SHP77 (cell line): Measurements from ENCODE around the gene NLRP11.

Source experiments
- DNase-seq, 2 experiments: peaks; one replicate each; lab custom pipeline; 2025; lab: John Stamatoyannopoulos, UW

NLRP11 gene

DNA sequence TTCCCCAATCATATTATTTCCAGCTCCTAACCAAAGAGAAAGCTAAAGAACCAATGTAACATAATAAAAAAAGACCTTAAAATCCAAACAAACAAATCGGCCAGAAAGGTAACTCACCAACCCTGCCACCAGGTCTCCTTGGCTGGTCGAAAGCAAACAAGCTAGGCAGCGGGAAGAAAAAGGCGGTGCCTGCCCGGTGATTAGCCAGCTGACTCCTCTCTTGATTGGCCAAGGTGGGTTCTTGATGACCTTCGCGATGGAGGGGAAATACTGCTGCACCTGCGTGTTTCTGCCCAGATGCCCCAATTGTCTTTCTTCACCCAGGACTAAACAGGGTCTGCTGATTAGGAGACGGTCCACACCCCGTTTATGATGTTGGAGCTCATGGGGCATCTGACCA is at the start of gene NLRP11:
NLRP11 (minus strand) TSS at position 154 of the 400 bp plus-strand sequence. CDS start 13,825 bp downstream, outside the sequence.
- no peak for DNase-seq

DNA sequence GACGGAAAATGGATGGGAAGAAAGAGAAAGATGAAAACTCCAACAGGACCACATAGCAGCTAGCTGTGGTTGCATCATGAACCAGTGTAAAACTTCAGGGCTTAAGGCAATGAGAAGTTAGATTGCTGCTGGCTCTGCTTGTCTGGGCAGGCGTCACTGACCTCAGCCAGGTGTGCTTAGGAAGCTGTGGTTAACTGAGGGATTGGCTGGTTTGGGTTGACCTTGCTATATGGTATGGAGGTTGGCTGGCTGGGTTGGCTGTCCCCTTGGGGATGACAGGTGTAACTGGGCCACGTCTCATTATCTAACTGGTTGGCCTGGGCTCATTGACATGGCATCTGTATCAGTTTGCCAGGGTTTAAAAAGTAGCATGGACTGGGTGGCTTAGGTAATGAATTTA is 45.4 kb upstream of the NLRP11 start:
- no peak for DNase-seq

DNA sequence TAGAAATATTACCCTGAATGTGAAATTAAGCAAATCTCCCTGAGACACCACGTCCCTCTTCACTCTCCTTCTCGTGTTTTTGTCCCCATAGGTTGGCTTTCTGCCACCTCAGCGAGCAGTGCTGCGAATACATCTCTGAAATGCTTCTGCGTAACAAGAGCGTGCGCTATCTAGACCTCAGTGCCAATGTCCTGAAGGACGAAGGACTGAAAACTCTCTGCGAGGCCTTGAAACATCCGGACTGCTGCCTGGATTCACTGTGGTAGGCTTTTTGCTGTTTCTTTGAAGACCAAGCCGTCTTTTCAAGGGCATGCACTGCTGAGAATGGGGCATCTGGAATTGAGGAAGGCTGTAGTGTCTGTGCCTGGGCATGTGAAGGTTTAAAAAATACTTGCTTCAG is 38.9 kb upstream of the NLRP11 start:
- no peak for DNase-seq

DNA sequence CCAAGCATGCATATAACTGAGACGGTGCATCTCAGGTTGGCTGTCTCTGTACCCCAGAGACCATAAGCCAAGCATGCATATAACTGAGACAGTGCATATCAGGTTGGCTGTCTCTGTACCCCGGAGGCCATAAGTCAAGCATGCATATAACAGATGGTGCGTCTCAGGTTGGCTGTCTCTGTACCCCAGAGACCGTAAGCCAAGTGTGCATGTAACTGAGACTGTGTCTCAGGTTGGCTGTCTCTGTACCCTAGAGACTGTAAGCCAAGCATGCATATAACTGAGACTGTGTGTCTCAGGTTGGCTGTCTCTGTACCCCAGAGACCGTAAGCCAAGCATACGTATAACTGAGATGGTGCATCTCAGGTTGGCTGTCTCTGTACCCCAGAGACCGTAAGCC is 35.3 kb upstream of the NLRP11 start:
- DNase-seq = no peak

DNA sequence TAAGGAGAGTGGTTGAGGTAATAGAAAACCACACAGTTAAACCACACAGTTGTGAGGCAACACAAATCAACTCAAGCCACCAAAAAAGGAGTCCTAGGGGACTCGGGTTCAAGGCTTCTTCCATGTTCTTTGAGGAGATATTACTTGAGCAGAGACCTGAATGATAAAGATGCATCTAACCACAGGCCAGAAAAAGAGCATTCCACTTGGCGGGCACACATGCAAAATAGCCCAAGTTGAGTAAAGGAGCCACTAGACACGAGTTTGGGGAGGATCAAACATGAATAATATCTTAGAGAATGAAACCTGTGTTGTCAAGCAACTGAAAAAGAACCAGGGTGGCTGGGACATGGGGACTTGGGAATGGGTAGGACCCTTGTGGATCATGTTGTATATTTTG is 34.7 kb upstream of the NLRP11 start:
- no peak for DNase-seq

DNA sequence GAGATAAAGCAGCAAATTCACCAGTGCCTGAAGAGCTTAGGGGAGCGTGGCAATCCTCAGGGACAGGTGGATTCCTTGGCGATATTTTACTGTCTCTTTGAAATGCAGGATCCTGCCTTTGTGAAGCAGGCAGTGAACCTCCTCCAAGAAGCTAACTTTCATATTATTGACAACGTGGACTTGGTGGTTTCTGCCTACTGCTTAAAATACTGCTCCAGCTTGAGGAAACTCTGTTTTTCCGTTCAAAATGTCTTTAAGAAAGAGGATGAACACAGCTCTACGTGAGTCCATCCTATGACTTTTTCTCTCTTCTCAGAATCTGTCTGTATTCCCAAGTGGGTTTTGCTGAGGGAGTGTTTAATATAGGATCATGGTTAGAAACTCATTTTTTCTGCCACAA is 27.2 kb upstream of the NLRP11 start:
- DNase-seq = no peak

DNA sequence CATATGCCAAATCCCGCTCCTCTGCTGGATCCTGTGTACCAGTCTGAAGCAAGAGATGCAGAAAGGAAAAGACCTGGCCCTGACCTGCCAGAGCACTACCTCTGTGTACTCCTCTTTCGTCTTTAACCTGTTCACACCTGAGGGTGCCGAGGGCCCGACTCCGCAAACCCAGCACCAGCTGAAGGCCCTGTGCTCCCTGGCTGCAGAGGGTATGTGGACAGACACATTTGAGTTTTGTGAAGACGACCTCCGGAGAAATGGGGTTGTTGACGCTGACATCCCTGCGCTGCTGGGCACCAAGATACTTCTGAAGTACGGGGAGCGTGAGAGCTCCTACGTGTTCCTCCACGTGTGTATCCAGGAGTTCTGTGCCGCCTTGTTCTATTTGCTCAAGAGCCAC is 26.6 kb upstream of the NLRP11 start:
- no peak for DNase-seq

DNA sequence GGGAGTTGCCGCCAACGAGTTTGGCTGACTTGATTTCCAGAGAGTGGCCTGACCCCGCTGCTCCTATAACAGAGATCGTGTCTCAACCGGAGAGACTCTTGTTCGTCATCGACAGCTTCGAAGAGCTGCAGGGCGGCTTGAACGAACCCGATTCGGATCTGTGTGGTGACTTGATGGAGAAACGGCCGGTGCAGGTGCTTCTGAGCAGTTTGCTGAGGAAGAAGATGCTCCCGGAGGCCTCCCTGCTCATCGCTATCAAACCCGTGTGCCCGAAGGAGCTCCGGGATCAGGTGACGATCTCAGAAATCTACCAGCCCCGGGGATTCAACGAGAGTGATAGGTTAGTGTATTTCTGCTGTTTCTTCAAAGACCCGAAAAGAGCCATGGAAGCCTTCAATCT is 26.2 kb upstream of the NLRP11 start:
- DNase-seq = no peak

DNA sequence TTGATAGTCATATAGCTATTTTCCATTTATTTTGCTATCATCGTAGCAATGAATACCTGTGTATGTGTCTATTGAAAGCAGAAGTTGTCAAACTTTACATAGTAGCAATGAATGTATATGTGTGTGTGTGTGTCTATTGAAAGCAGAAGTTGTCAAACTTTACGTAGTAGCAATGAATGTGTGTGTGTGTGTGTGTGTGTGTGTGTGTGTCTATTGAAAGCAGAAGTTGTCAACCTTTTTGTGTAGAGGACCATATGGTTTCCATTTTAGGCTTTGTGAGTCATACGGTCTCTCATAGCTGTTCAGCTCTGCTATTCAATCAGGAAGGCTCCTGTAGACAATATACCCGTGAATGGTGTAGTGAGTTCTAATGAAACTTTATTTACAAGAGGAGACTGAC is 25.4 kb upstream of the NLRP11 start:
- no peak for DNase-seq

DNA sequence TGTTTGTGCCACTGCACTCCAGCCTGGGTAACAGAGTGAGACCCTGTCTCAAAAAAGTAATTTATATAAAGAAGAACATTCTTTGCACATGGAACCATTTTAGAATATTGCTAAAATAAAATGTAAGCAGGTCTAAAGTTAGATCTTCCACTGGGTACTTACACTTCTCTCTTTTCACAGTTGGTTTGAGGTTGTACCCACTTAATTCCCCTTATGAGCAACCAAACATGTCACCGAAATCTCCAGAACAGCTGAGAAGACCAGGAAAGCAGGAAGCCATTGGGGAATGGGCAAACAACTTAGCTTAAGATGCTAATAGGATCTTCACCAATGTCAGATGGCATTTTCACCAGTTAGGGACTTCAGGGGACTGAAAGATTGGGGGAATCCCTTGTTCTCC is 23.4 kb upstream of the NLRP11 start:
- DNase-seq = no peak

DNA sequence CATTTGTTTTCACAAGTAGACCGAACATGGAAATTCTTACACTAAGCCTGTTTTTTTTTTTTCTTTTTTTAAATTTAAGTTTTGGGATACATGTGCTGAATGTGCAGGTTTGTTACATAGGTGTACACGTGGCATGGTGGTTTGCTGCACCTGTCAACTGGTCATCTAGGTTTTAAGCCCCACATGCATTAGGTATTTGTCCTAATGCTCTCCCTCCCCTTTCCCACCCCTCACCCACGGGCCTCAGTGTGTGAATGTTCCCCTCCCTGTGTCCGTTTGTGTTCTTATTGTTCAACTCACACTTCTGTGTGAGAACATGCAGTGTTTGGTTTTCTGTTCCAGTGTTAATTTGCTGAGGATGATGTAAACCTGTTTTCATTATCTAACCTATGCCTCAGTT is 7.1 kb upstream of the NLRP11 start:
- DNase-seq = no peak

DNA sequence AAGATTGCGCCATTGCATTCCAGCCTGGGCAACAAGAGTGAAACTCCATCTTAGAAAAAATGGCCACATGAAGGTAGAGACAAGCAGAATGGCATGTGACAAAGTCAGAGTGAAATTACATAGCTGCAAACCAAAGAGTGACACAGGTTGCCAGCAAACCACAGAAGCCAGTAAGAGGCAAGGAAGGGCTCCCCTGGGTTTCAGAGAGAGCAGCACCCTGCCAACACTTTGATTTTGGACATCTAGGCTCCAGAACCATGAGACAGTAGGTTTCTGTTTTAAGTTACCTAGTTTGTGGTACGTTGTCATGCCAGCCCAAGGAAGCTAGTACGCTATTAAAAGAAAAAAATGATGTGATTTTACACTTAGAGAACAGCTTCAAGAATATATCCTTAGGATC is 6.5 kb upstream of the NLRP11 start:
- no peak for DNase-seq

DNA sequence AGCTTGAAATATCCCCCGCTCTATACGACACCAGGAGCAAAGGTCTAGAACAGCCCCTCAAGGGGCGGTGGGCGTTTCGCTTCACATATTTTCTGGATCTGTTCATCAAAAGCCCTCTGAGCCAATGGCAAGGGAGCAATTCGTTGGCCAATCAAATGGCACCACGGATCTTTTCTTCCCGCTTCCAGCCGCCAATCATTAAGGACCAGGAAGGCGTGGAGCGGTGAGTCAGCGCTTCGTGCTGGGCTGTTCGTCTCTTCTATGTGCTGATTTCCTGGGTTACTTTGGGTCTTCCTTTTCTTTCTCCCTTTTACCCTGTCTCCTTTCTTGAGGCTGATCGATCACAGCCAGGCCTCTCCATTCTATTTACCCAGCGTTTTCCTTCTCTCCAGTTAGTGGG is 4.5 kb upstream of the NLRP11 start, which contains the start of gene NLRP4:
NLRP4 (plus strand) TSS at position 201 of the 400 bp plus-strand sequence. CDS start 15,541 bp downstream, outside the sequence.
- DNase-seq = no peak

DNA sequence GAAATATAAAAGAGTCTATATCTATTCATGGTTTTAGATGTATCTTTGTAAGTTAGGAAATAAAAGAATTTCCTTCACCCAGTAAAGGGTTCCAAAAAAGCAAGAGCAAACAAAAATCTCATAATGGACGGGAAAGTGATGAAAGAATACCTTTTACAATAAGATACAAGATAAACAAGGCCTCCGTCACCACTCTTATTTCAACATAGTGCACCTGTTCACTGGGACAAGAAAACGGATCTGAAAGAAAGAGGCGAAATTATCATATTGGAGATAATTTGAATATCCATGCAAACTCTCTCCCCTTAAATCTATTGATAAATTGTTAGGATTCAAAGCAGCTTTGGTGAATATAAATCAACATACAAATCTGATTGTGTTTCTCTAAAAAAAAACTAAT is 877 bp upstream of the NLRP11 start:
- no peak for DNase-seq

DNA sequence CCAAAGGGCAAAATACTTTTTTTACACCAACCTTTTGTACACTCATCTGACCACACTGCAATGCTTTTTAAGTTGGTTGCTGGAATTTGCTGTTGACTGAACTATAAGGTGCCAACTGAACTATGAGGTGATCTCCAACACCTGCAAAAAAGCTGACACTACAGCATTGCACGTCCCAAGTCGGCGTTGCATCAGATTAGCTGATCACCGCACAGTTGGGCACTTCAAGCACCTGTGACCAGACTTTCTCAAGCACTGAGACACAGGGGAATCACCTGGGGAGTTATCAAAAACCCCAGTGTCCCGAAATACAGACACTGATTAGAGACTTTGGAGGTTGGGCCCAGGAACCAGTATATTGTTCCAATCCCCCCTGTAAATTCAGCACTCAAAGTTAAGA is 1.1 kb downstream of the NLRP11 start:
- DNase-seq = no peak

DNA sequence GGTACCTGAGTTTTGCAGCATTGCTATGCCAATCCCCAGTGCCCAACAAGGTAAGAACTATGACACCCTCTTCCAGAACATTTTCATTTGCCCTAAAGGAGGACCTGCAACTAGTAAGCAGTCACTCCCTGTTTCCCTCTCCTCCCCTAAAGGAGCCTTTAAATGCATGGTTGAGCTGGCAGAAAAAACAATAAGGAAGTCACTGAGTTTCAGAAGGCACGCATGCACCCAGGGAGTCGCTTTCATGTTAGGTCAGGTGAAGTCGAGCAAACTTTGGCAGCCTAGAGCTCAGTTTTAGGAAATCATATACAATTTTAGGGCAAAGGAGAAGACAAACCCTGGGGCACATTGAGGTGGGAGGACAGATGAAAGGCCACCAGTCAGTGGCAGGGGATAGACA is 11.8 kb downstream of the NLRP11 start:
- DNase-seq = no peak

DNA sequence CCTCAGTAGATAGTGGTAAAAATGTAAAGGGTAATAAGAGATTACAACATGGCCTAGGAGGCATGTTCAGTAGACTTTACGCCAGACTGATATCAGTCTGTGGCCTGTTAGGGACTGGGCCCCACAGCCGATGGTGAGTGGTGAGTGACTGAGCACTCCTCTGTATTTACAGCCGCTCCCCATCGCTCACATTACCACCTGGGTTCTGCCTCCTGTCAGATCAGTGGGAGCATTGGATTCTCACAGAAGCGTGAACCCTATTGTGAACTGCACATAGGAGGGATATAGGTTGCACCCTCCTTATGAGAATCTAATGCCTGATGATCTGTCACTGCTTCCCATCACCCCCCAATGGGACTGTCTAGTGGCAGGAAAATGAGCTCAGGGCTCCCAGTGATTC is 17.9 kb downstream of the NLRP11 start:
- DNase-seq = no peak

DNA sequence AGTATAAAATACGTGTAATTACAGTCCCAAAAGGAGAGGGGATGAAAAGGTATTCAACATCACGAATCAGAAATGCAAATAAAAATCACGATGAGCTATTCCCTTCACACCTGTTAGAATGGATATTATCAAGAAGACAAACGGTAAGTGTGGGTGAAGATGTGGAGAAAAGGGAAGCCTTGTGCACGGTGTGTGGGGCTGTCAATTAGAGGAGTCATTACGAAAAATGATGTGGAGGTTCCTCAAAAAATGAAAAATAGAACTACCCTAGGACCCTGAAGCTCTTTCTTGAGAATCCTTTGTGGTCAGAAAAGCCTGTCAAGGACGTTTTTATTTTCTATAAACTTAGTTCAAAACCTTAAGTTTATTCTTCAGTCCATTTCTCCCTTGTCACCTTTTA is 19.4 kb downstream of the NLRP11 start:
- DNase-seq = no peak

DNA sequence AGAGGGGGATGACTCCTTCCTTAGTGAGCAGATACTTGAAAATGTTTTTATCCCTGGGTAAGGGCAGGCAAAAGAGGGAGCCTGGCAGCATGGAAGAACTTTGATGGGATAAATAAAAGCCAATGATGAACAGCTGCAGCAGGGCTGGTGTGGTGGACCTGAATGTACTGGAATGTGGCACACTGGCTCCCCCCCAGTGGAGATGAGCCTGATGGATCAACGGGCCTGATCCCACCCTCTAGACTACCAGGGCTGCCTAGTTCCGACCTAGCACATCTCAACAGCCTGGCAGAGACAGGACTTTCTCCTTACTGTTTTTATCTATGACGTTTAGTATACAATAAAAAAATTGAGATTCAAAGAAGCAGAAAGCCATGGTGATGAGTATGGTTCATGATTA is 20.5 kb downstream of the NLRP11 start:
- DNase-seq = no peak

DNA sequence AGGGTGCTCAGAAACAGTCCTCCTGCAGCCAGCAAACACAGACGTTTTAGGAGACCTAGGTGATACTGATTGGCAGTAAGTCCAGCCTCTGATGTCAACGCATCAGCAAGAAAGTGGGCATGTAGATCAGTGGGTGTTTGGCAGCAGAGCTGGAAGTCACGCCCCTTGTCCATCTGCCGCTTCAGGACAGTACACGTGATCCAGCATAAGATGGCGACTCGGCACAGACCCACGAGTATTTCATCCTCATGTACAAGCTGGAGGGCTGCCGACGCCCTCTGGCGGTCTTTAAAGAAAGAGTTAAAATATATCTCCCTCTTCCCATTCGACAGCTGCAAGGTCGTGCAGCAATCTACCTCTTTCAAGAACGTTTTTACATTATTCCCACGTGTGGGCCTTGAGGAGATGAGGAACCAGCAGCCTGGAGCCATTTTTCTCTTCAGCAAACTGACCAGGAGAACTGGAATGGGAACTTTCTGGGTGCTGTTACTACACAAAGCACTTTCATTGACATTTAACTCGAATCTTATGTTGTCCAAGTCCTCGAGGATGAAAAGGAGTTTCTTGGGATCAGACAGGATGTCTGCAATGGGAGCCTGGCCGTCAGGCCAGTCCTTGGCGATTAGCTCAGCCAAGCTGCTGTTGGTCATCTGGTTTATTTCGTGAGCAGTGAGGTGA is 22.3 kb downstream of the NLRP11 start:
- DNase-seq = peak; percentile 95 to 99

DNA sequence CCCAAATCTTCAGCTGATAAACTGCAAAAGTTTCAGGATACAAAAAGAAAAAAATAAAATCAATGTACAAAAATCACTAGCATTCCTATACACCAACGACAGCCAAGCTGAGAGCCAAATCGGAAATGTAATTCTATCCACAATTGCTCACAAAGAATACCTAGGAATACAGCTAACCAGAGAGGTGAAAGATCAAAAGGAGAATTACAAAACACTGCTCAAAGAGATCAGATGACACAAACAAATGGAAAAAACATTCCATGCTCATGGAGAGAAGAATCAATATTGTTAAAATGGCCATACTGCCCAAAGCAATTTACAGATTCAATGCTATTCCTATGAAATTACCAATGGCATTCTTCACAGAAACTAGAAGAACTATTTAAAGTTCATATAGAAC is 29.5 kb downstream of the NLRP11 start:
- DNase-seq = no peak

DNA sequence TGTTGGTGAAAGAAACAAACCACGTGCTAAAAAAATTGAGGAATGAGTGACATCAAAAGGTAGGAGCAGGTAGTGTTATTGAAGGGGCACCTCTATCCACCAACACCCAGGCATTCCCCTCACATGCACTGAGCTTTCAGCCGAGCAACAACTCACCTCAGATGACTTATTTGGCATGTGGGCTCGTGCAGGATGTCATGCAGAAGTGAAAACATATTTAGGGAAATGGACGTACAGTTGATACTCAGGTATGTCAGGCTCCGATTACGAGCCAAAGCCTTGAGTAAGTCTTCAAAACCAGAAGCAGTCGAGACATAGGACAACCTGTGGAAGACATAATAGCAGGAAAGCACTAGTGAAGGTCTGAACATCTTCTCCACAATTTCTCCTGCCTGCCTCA is 30.4 kb downstream of the NLRP11 start:
- no peak for DNase-seq

DNA sequence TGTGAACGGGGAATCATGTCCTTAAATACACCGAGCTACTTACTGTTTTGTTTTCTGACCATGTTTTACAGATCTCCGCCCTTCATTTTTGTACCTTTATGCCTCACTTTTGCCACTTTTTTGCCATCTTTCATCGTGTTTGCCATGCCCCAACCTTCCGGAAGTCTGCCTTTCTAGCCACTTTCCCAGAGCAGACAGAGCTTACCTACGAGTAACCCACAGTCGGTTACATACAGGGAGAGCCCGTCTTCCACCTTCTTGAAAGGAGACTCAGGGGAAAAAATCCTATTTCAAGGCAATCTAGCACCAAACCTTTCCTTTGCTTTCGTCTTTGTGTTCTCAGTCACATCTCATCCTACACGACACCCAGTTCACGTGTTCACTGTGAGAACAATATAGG is 36.8 kb downstream of the NLRP11 start:
- DNase-seq = no peak

DNA sequence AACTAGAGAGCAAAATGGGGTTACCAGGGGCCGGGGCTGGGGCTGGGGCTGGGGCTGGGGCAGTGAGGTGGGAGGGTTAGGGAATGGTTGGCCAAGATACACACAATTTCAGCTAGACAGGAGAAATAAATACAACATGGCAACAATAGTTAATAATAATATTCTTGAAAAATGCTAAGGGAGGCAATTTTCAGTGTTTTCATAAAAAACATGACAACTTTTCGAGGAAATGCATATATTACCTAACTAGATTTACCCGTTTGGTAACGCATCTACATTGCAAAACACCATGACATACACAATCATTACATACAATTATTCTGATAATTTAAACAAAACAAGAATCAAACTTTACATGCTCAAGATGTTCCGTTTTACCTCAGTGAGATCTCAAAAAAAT is 50.7 kb downstream of the NLRP11 start:
- no peak for DNase-seq

DNA sequence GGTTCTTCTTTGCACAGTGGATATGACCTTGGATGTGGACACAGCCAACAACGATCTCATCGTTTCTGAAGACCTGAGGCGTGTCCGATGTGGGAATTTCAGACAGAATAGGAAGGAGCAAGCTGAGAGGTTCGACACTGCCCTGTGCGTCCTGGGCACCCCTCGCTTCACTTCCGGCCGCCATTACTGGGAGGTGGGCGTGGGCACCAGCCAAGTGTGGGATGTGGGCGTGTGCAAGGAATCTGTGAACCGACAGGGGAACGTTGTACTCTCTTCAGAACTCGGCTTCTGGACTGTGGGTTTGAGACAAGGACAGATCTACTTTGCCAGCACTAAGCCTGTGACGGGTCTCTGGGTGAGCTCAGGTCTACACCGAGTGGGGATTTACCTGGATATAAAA is 53.5 kb downstream of the NLRP11 start:
- DNase-seq = no peak
